Measurements from ENCODE around the gene CCNQ.

CCNQ gene

GRCh38 chrX:153612413-153612812 lies 13.5 kb upstream of the CCNQ start:
- ChIA-PET CTCF (interaction anchor here (1.5 to 2.1 kb wide), 3 partner anchors 9 to 55 kb away, joined by 3 to 8 read pairs (median 3); no protein-coding TSS in a partner anchor), POLR2A (no interaction called here)
- no peak for DNase-seq (ENCODE audit: extremely low spot score)
- TF ChIP-seq CTCF (IDR thresholded peaks at IDR 0.05; ENCODE audit: control extremely low read depth, extremely low read depth, low read depth, missing control alignments), result no peak

- no peak for TF ChIP-seq CTCF (IDR thresholded peaks at IDR 0.05; ENCODE audit: control extremely low read depth, extremely low read depth, low read depth, missing control alignments)
- ChIA-PET POLR2A (no interaction called here), CTCF (interaction anchor here (1.5 to 4.7 kb wide), 5 partner anchors 8 to 57 kb away, joined by 3 to 39 read pairs (median 4); partner anchors contain the start of gene CCNQ)
- DNase-seq (ENCODE audit: extremely low spot score), result no peak
Measured at GRCh38 chrX:153611298-153612095, 12.6 kb upstream of the CCNQ start.

GRCh38 chrX:153610836-153611213 lies 11.9 kb upstream of the CCNQ start:
- no peak for TF ChIP-seq CTCF (IDR thresholded peaks at IDR 0.05; ENCODE audit: control extremely low read depth, extremely low read depth, low read depth, missing control alignments)
- DNase-seq (ENCODE audit: extremely low spot score), result no peak
- ChIA-PET POLR2A (no interaction called here), CTCF (interaction anchor here (1.5 to 4.7 kb wide), 4 partner anchors 12 to 56 kb away, joined by 3 to 39 read pairs (median 6); partner anchors contain the start of gene CCNQ)

GRCh38 chrX:153609917-153610835 lies 11.2 kb upstream of the CCNQ start:
- peak; percentile 68 for DNase-seq (ENCODE audit: extremely low spot score)
- POLR2A ChIA-PET, result no interaction called here
- TF ChIP-seq CTCF (IDR thresholded peaks at IDR 0.05; ENCODE audit: control extremely low read depth, extremely low read depth, low read depth, missing control alignments), result peak; percentile 78
- CTCF ChIA-PET, result interaction anchor here (0.9 to 4.7 kb wide), 14 partner anchors 8 to 668 kb away, joined by 3 to 39 read pairs (median 4); partner anchors contain the start of gene CCNQ

GRCh38 chrX:153608806-153609205 lies 9.9 kb upstream of the CCNQ start:
- POLR2A ChIA-PET, result no interaction called here
- no peak for TF ChIP-seq CTCF (IDR thresholded peaks at IDR 0.05; ENCODE audit: control extremely low read depth, extremely low read depth, low read depth, missing control alignments)
- CTCF ChIA-PET, result interaction anchor here (1.0 to 4.7 kb wide), 13 partner anchors 10 to 667 kb away, joined by 3 to 39 read pairs (median 4); partner anchors contain the start of gene CCNQ
- no peak for DNase-seq (ENCODE audit: extremely low spot score)

- CTCF ChIA-PET, result interaction anchor here (1.1 to 4.7 kb wide), 4 partner anchors 10 to 667 kb away, joined by 4 to 39 read pairs (median 14); partner anchors contain the start of gene CCNQ
- DNase-seq (ENCODE audit: extremely low spot score), result no peak
- POLR2A ChIA-PET, result no interaction called here
Measured at GRCh38 chrX:153608376-153608775, 9.4 kb upstream of the CCNQ start.

More at GRCh38 chrX:153608376-153608775, 9.4 kb upstream of the CCNQ start:
- TF ChIP-seq CTCF (IDR thresholded peaks at IDR 0.05; ENCODE audit: control extremely low read depth, extremely low read depth, low read depth, missing control alignments), result no peak
